Cerebellar nuclear complex (tissue), 1 donor: ENCODE data around the gene CCL2.
"Not testable (repeated sequence)": the region's sequence is repeated elsewhere in the genome, so short reads cannot be mapped to it uniquely, and the experiment has no call there.

Experiments
- DNase-seq, 2 experiments: peaks; one replicate each; lab custom pipeline; 2025; lab: John Stamatoyannopoulos, UW

The CCL2 gene

GRCh38 chr17:34254651-34255380 is at the start of gene CCL2:
TSS of gene CCL2 (plus strand) at chr17:34255285. CDS start at chr17:34255350, 65 bp downstream.
- DNase-seq = peak in 1 of 2 experiments; percentile 3

- no peak for DNase-seq
Measured at GRCh38 chr17:34205401-34205800, 49.7 kb upstream of the CCL2 start.

GRCh38 chr17:34206569-34206968 is 48.5 kb upstream of the CCL2 start:
- no peak for DNase-seq

GRCh38 chr17:34207572-34207971 is 47.5 kb upstream of the CCL2 start:
- DNase-seq = no peak

- no peak for DNase-seq
Measured at GRCh38 chr17:34218748-34219147, 36.3 kb upstream of the CCL2 start.

- no peak for DNase-seq
Measured at GRCh38 chr17:34219405-34219804, 35.7 kb upstream of the CCL2 start.

GRCh38 chr17:34220045-34220751 is 34.9 kb upstream of the CCL2 start:
- no peak for DNase-seq

GRCh38 chr17:34220752-34221395 is 34.2 kb upstream of the CCL2 start:
- DNase-seq = no peak

GRCh38 chr17:34221411-34221810 is 33.7 kb upstream of the CCL2 start:
- DNase-seq = no peak

GRCh38 chr17:34222722-34223497 is 32.2 kb upstream of the CCL2 start:
- DNase-seq = no peak

GRCh38 chr17:34225046-34225445 is 30.0 kb upstream of the CCL2 start:
- no peak for DNase-seq

- no peak for DNase-seq
Measured at GRCh38 chr17:34226011-34226743, 28.9 kb upstream of the CCL2 start.

- DNase-seq = no peak
Measured at GRCh38 chr17:34226744-34227034, 28.4 kb upstream of the CCL2 start.

- not testable (repeated sequence) for DNase-seq
Measured at GRCh38 chr17:34227293-34227692, 27.8 kb upstream of the CCL2 start.

GRCh38 chr17:34227707-34228106 is 27.4 kb upstream of the CCL2 start:
- DNase-seq = no peak

GRCh38 chr17:34228781-34229180 is 26.3 kb upstream of the CCL2 start:
- DNase-seq = no peak

- DNase-seq = no peak
Measured at GRCh38 chr17:34230342-34230741, 24.7 kb upstream of the CCL2 start.

GRCh38 chr17:34234616-34235015 is 20.5 kb upstream of the CCL2 start:
- DNase-seq = no peak

GRCh38 chr17:34235389-34236028 is 19.6 kb upstream of the CCL2 start:
- no peak for DNase-seq

GRCh38 chr17:34236281-34236892 is 18.7 kb upstream of the CCL2 start:
- DNase-seq = no peak

- no peak for DNase-seq
Measured at GRCh38 chr17:34237458-34237857, 17.6 kb upstream of the CCL2 start.
